ENCODE data around the gene HNRNPCL2. TPM values are rescaled to one million over a fixed set of nuclear protein-coding genes. Genes with fewer than 3 reads are reported as not detected.
"Not testable (repeated sequence)": the region's sequence is repeated elsewhere in the genome, so short reads cannot be mapped to it uniquely, and the experiment has no call there.

Gene HNRNPCL2
- not detected for polyA plus RNA-seq (2013, experiment 1 of 2)
- not detected for polyA plus RNA-seq (2013, experiment 2 of 2)

GRCh38 chr1:13116754-13117153 is at the start of gene HNRNPCL2:
Gene HNRNPCL2, minus strand, starts transcription at chr1:13116854. Its CDS starts 454 bp downstream, at chr1:13116400.
- H3K9ac ChIP-seq (ENCODE audit: low read depth, low read length): not testable (repeated sequence)

GRCh38 chr1:13165531-13165930 is 48.9 kb upstream of the HNRNPCL2 start, which contains the start of gene HNRNPCL4:
Gene HNRNPCL4, minus strand, starts transcription at chr1:13165631. Its CDS starts 164 bp downstream, at chr1:13165467.
- no CpG with 5 or more reads among the region's 8 CpGs for WGBS

More at GRCh38 chr1:13116754-13117153, at the start of gene HNRNPCL2:
- H3K27me3 ChIP-seq (ENCODE audit: insufficient read depth, low read length); H3K27ac ChIP-seq (ENCODE audit: low read depth, low read length); H3K4me3 ChIP-seq (ENCODE audit: low read length); H3K36me3 ChIP-seq (ENCODE audit: insufficient read depth, low read length); H3K4me1 ChIP-seq (ENCODE audit: insufficient read depth, low read length): not testable (repeated sequence)
- H3K9me3 ChIP-seq (ENCODE audit: insufficient read depth, low read depth, low read length): peaks cover 77% of the 10 kb centered on the region
- no CpG with 5 or more reads among the region's 6 CpGs for WGBS

GRCh38 chr1:13155909-13156308 is 39.3 kb upstream of the HNRNPCL2 start, which contains the start of gene PRAMEF26:
Gene PRAMEF26, minus strand, starts transcription at chr1:13156009. Its CDS starts 2,914 bp downstream, at chr1:13153095.
- not testable (repeated sequence) for H3K9me3 ChIP-seq (ENCODE audit: insufficient read depth, low read depth, low read length); H3K36me3 ChIP-seq (ENCODE audit: insufficient read depth, low read length); H3K4me1 ChIP-seq (ENCODE audit: insufficient read depth, low read length); H3K27ac ChIP-seq (ENCODE audit: low read depth, low read length); H3K27me3 ChIP-seq (ENCODE audit: insufficient read depth, low read length); H3K9ac ChIP-seq (ENCODE audit: low read depth, low read length); H3K4me3 ChIP-seq (ENCODE audit: low read length)
- whole genome bisulfite sequencing: no CpG with 5 or more reads among the region's 5 CpGs

More at GRCh38 chr1:13165531-13165930, 48.9 kb upstream of the HNRNPCL2 start, which contains the start of gene HNRNPCL4:
- H3K4me1 ChIP-seq (ENCODE audit: insufficient read depth, low read length); H3K4me3 ChIP-seq (ENCODE audit: low read length); H3K9me3 ChIP-seq (ENCODE audit: insufficient read depth, low read depth, low read length); H3K27me3 ChIP-seq (ENCODE audit: insufficient read depth, low read length); H3K9ac ChIP-seq (ENCODE audit: low read depth, low read length); H3K27ac ChIP-seq (ENCODE audit: low read depth, low read length); H3K36me3 ChIP-seq (ENCODE audit: insufficient read depth, low read length): not testable (repeated sequence)

- H3K27me3 ChIP-seq (ENCODE audit: insufficient read depth, low read length); H3K9me3 ChIP-seq (ENCODE audit: insufficient read depth, low read depth, low read length); H3K36me3 ChIP-seq (ENCODE audit: insufficient read depth, low read length); H3K9ac ChIP-seq (ENCODE audit: low read depth, low read length); H3K4me1 ChIP-seq (ENCODE audit: insufficient read depth, low read length); H3K27ac ChIP-seq (ENCODE audit: low read depth, low read length); H3K4me3 ChIP-seq (ENCODE audit: low read length): not testable (repeated sequence)
- no CpG with 5 or more reads among the region's 4 CpGs for WGBS
Observed at GRCh38 chr1:13070474-13070873, 46.2 kb downstream of the HNRNPCL2 start, which contains the start of gene PRAMEF25. Gene PRAMEF25, plus strand, starts transcription at chr1:13070774. Its CDS starts 2,920 bp downstream, at chr1:13073694.

Measured in HUES64 (cell line).